ENCODE results near the gene ENOX1. TPM values are rescaled to one million over a fixed set of nuclear protein-coding genes. Genes with fewer than 3 reads are reported as not detected.

Gene ENOX1
- total RNA-seq, 1 experiment from 2014 or later: 0.26 TPM

DNA sequence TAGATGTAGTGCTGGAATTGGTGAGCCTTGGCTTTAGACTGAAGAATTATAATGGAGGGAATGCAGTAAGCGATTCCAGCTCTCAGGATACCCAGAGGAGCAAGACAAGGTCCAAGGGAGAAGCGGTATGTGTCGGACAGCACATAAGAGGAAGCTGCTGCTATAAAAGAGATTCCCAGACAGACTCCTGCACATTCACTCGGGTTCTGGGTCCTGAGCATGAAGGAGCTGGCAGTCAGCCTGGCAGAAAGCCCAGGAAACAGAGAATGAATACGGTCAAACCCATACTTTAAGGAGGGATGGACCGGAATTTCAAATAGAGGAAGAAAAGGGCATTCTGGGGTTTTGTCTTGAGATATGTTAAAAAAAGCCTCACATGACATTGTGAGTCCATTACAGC is 455.1 kb downstream of the ENOX1 start:
- no peak for ATAC-seq
- peaks cover 5% of the 10 kb centered on the region; the same call in 1 of the 2 replicates for H3K4me1 Mint-ChIP-seq
- no peaks in the 10 kb centered on the region for H3K27me3 Mint-ChIP-seq (ENCODE audit: low read depth)
- H3K9me3 Mint-ChIP-seq: no peaks in the 10 kb centered on the region
- no peak overlapping the region for H3K27ac Mint-ChIP-seq
- ChIA-PET CTCF (interaction anchor here (1.4 kb wide), 1 partner anchor 473 kb away, joined by 3 read pairs; no protein-coding TSS in a partner anchor), POLR2A (no interaction called here)
- TF ChIP-seq JAZF1 (CRISPR knock-in tag; IDR thresholded peaks at IDR 0.05) (no peak), TP53 (CRISPR knock-in tag; IDR thresholded peaks at IDR 0.05) (no peak), CREB1 (CRISPR knock-in tag; IDR thresholded peaks at IDR 0.05) (no peak), GRHL2 (CRISPR knock-in tag; IDR thresholded peaks at IDR 0.05; ENCODE audit: insufficient replicate concordance, severe bottlenecking) (no peak), FOXJ3 (CRISPR knock-in tag; IDR thresholded peaks at IDR 0.05; ENCODE audit: borderline replicate concordance) (no peak), FOXK1 (CRISPR knock-in tag; IDR thresholded peaks at IDR 0.05) (no peak), ZNF416 (CRISPR knock-in tag; IDR thresholded peaks at IDR 0.05) (no peak), HMGA2 (CRISPR knock-in tag; IDR thresholded peaks at IDR 0.05) (no peak), ZBTB21 (CRISPR knock-in tag; IDR thresholded peaks at IDR 0.05; ENCODE audit: borderline replicate concordance) (no peak), ATF1 (CRISPR knock-in tag; IDR thresholded peaks at IDR 0.05) (no peak), SMAD3 (CRISPR knock-in tag; IDR thresholded peaks at IDR 0.05; ENCODE audit: borderline replicate concordance) (no peak)
- TF ChIP-seq, protein P1, sequence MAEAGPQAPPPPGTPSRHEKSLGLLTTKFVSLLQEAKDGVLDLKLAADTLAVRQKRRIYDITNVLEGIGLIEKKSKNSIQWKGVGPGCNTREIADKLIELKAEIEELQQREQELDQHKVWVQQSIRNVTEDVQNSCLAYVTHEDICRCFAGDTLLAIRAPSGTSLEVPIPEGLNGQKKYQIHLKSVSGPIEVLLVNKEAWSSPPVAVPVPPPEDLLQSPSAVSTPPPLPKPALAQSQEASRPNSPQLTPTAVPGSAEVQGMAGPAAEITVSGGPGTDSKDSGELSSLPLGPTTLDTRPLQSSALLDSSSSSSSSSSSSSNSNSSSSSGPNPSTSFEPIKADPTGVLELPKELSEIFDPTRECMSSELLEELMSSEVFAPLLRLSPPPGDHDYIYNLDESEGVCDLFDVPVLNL (CRISPR knock-in tag; IDR thresholded peaks at IDR 0.05; ENCODE audit: borderline replicate concordance, low read depth): no peak
- TF ChIP-seq, protein P2, sequence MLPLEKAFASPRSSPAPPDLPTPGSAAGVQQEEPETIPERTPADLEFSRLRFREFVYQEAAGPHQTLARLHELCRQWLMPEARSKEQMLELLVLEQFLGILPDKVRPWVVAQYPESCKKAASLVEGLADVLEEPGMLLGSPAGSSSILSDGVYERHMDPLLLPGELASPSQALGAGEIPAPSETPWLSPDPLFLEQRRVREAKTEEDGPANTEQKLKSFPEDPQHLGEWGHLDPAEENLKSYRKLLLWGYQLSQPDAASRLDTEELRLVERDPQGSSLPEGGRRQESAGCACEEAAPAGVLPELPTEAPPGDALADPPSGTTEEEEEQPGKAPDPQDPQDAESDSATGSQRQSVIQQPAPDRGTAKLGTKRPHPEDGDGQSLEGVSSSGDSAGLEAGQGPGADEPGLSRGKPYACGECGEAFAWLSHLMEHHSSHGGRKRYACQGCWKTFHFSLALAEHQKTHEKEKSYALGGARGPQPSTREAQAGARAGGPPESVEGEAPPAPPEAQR (CRISPR knock-in tag; IDR thresholded peaks at IDR 0.05): no peak
- TF ChIP-seq, protein P3, sequence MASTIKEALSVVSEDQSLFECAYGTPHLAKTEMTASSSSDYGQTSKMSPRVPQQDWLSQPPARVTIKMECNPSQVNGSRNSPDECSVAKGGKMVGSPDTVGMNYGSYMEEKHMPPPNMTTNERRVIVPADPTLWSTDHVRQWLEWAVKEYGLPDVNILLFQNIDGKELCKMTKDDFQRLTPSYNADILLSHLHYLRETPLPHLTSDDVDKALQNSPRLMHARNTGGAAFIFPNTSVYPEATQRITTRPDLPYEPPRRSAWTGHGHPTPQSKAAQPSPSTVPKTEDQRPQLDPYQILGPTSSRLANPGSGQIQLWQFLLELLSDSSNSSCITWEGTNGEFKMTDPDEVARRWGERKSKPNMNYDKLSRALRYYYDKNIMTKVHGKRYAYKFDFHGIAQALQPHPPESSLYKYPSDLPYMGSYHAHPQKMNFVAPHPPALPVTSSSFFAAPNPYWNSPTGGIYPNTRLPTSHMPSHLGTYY (CRISPR knock-in tag; IDR thresholded peaks at IDR 0.05): no peak
- TF ChIP-seq, protein P4, sequence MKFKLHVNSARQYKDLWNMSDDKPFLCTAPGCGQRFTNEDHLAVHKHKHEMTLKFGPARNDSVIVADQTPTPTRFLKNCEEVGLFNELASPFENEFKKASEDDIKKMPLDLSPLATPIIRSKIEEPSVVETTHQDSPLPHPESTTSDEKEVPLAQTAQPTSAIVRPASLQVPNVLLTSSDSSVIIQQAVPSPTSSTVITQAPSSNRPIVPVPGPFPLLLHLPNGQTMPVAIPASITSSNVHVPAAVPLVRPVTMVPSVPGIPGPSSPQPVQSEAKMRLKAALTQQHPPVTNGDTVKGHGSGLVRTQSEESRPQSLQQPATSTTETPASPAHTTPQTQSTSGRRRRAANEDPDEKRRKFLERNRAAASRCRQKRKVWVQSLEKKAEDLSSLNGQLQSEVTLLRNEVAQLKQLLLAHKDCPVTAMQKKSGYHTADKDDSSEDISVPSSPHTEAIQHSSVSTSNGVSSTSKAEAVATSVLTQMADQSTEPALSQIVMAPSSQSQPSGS (CRISPR knock-in tag; IDR thresholded peaks at IDR 0.05; ENCODE audit: borderline replicate concordance, low read depth): no peak
- TF ChIP-seq, protein P5, sequence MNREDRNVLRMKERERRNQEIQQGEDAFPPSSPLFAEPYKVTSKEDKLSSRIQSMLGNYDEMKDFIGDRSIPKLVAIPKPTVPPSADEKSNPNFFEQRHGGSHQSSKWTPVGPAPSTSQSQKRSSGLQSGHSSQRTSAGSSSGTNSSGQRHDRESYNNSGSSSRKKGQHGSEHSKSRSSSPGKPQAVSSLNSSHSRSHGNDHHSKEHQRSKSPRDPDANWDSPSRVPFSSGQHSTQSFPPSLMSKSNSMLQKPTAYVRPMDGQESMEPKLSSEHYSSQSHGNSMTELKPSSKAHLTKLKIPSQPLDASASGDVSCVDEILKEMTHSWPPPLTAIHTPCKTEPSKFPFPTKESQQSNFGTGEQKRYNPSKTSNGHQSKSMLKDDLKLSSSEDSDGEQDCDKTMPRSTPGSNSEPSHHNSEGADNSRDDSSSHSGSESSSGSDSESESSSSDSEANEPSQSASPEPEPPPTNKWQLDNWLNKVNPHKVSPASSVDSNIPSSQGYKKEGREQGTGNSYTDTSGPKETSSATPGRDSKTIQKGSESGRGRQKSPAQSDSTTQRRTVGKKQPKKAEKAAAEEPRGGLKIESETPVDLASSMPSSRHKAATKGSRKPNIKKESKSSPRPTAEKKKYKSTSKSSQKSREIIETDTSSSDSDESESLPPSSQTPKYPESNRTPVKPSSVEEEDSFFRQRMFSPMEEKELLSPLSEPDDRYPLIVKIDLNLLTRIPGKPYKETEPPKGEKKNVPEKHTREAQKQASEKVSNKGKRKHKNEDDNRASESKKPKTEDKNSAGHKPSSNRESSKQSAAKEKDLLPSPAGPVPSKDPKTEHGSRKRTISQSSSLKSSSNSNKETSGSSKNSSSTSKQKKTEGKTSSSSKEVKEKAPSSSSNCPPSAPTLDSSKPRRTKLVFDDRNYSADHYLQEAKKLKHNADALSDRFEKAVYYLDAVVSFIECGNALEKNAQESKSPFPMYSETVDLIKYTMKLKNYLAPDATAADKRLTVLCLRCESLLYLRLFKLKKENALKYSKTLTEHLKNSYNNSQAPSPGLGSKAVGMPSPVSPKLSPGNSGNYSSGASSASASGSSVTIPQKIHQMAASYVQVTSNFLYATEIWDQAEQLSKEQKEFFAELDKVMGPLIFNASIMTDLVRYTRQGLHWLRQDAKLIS (CRISPR knock-in tag; IDR thresholded peaks at IDR 0.05; ENCODE audit: borderline replicate concordance): no peak
- TF ChIP-seq, protein P6, sequence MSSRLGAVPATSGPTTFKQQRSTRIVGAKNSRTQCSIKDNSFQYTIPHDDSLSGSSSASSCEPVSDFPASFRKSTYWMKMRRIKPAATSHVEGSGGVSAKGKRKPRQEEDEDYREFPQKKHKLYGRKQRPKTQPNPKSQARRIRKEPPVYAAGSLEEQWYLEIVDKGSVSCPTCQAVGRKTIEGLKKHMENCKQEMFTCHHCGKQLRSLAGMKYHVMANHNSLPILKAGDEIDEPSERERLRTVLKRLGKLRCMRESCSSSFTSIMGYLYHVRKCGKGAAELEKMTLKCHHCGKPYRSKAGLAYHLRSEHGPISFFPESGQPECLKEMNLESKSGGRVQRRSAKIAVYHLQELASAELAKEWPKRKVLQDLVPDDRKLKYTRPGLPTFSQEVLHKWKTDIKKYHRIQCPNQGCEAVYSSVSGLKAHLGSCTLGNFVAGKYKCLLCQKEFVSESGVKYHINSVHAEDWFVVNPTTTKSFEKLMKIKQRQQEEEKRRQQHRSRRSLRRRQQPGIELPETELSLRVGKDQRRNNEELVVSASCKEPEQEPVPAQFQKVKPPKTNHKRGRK (CRISPR knock-in tag; IDR thresholded peaks at IDR 0.05; ENCODE audit: borderline replicate concordance): no peak
- no peak overlapping the region for H3K4me3 Mint-ChIP-seq
- DNase-seq (ENCODE audit: low spot score): no peak
- H3K36me3 Mint-ChIP-seq: no peaks in the 10 kb centered on the region
